Ovary (tissue), 3 donors: ENCODE results near the gene RNF181.

ENCODE experiments used
- CTCF ChIP-seq, 3 donors: fragments of 450-650 bp in 2 of 3; fragments of 200-600 bp in 1 of 3; IDR thresholded peaks; one replicate each; pipeline versions ENCODE4 v1.5.1 to v1.8.0; 2016 to 2022; ENCODE audit warnings: antibody characterized with exemption in 3 of 3, mild to moderate bottlenecking in 1 of 3
- EP300 ChIP-seq: sonication (generic); formaldehyde crosslinking; IDR thresholded peaks from one replicate; pipeline ENCODE4 v1.6.1; 2017; ENCODE audit warnings: antibody characterized with exemption
- POLR2A ChIP-seq: fragments of 450-650 bp; IDR thresholded peaks from one replicate; pipeline ENCODE4 v1.6.1; 2017; ENCODE audit warnings: antibody characterized with exemption, mild to moderate bottlenecking, moderate library complexity
- donor health status: DM: no; HTN: no; CAD: no.

GRCh38 chr2:85596486-85597143 lies 1.1 kb downstream of the RNF181 start:
- TF ChIP-seq POLR2A = no peak
- no peak for TF ChIP-seq CTCF (IDR thresholded peaks at IDR 0.05)
- TF ChIP-seq EP300 = no peak
